K562 (cell line): ENCODE results near the gene SERPINA9. TPM values are rescaled to one million over a fixed set of nuclear protein-coding genes. Genes with fewer than 3 reads are reported as not detected.

Experiments used
- ATAC-seq: fragments of 200-7000 bp; cut with Tn5 transposase; 3 replicates; pipeline ENCODE4 v1.9.1; 2020; ENCODE audit warnings: moderate library complexity
- BruUV-seq: library from RNA; stranded (reverse); fragments of 400-500 nt; replicated peaks from 2 replicates; lab custom pipeline; 2021; lab: Mats Ljungman, UMichigan
- CTCF ChIA-PET: fragments of 300-600 bp; formaldehyde crosslinking; extraction: SDS; loops from one replicate; lab custom pipeline; 2021; ENCODE audit warnings: low intra/inter-chr PET ratio; lab: Yijun Ruan, JAX
- POLR2A ChIA-PET: fragments of 300-600, 350-650 bp; sonication (Branson Sonifier 250); formaldehyde crosslinking; extraction: SDS; loops from one replicate; lab custom pipeline; 2021; ENCODE audit warnings: antibody characterized with exemption, inconsistent platforms; lab: Yijun Ruan, JAX
- DNase-seq, 4 experiments: peaks; one replicate each; pipeline versions ENCODE4 v3.0.0 to v3.0.0-alpha.2; 2011 to 2018; ENCODE audit warnings: low spot score in 3 of 4, mixed read lengths in 3 of 4; ENCODE audit errors: extremely low read depth in 1 of 4
- FAIRE-seq: peaks from 2 replicates; lab custom pipeline; 2011; peaks lifted over from hg19 to GRCh38; lab: Jason Lieb, UNC
- H2AFZ ChIP-seq: 2 replicates; pipeline ENCODE4 v1.6.0; 2011; ENCODE audit warnings: low read depth, low read length, control low read depth, inconsistent platforms
- H3K27ac ChIP-seq: fragments of 200-600 bp; 3 replicates; pipeline ENCODE4 v1.8.0; 2011; ENCODE audit warnings: low read depth, mild to moderate bottlenecking, control low read depth, inconsistent platforms, low read length, moderate library complexity, mixed read lengths; ENCODE audit errors: extremely low read depth
- H3K27me3 ChIP-seq, 2 experiments: fragments of 300-600 bp in 1 of 2; 2 replicates in 1 of 2; 3 replicates in 1 of 2; pipeline versions ENCODE4 v1.6.0 to v1.8.0; 2011; ENCODE audit warnings: inconsistent platforms in 2 of 2, low read length in 2 of 2, mild to moderate bottlenecking in 1 of 2, mixed read lengths in 1 of 2, moderate library complexity in 1 of 2; ENCODE audit not compliant: control insufficient read depth in 2 of 2, insufficient read depth in 2 of 2
- H3K36me3 ChIP-seq: fragments of 300-600 bp; 3 replicates; pipeline ENCODE4 v1.8.0; 2011; ENCODE audit warnings: mild to moderate bottlenecking, low read length, inconsistent platforms; ENCODE audit not compliant: control insufficient read depth, insufficient read depth
- H3K4me1 ChIP-seq, 2 experiments: fragments of 200-600 bp in 1 of 2; replicated peaks in 1 of 2; 2 replicates in 1 of 2; 3 replicates in 1 of 2; pipeline versions ENCODE4 v1.5.1 to v1.8.0; 2011; ENCODE audit warnings: inconsistent platforms in 2 of 2, low read length in 2 of 2, mild to moderate bottlenecking in 1 of 2, mixed read lengths in 1 of 2, moderate library complexity in 1 of 2; ENCODE audit not compliant: control insufficient read depth in 2 of 2, insufficient read depth in 2 of 2
- H3K4me2 ChIP-seq: 2 replicates; pipeline ENCODE4 v1.6.1; 2011; ENCODE audit warnings: low read length, control low read depth, inconsistent platforms, mixed read lengths; ENCODE audit not compliant: insufficient read depth
- H3K4me3 ChIP-seq: fragments of 200-600 bp; sonication (generic), shearing (Covaris generic); 2 replicates; pipeline ENCODE4 v1.5.1; 2016; ENCODE audit warnings: control low read depth, inconsistent platforms
- H3K79me2 ChIP-seq: fragments of 200-600 bp; 3 replicates; pipeline ENCODE4 v1.8.0; 2011; ENCODE audit warnings: low read length, inconsistent platforms; ENCODE audit not compliant: control insufficient read depth, insufficient read depth
- H3K9ac ChIP-seq, 2 experiments: 2 replicates each; pipeline versions ENCODE4 v1.6.0 to v1.6.1; 2011; ENCODE audit warnings: low read depth in 2 of 2, low read length in 2 of 2, control low read depth in 1 of 2, inconsistent platforms in 1 of 2, mild to moderate bottlenecking in 1 of 2, mixed read lengths in 1 of 2; ENCODE audit not compliant: insufficient read depth in 1 of 2
- H3K9me1 ChIP-seq: one replicate; pipeline ENCODE4 v1.6.0; 2011; ENCODE audit warnings: inconsistent platforms, mild to moderate bottlenecking, low read length, moderate library complexity; ENCODE audit not compliant: control insufficient read depth, insufficient read depth
- H3K9me3 ChIP-seq: replicated peaks from 2 replicates; pipeline ENCODE4 v1.5.1; 2011; ENCODE audit warnings: low read depth, low read length, inconsistent platforms; ENCODE audit not compliant: control insufficient read depth, insufficient read depth
- H4K20me1 ChIP-seq: replicated peaks from 2 replicates; pipeline ENCODE4 v1.6.1; 2011; ENCODE audit warnings: low read length, inconsistent platforms, mixed read lengths; ENCODE audit not compliant: control insufficient read depth, insufficient read depth
- FOXM1 ChIP-seq, 2 experiments: fragments of 450-650 bp in 1 of 2; sonication (generic) in 1 of 2; formaldehyde crosslinking in 1 of 2; IDR thresholded peaks; 2 replicates each; pipeline versions ENCODE4 v1.6.1 to v1.9.0; 2017 to 2022; ENCODE audit warnings: low read depth in 2 of 2, mild to moderate bottlenecking in 2 of 2, missing genetic modification reagents in 1 of 2, moderate library complexity in 1 of 2
- POLR2AphosphoS2 ChIP-seq: IDR thresholded peaks from 2 replicates; pipeline ENCODE4 v1.6.1; 2012; ENCODE audit warnings: low read length, improper control_type of control experiment
- WGBS: fragments of 100-300 bp; shearing (Covaris generic); methylation state at CpG from one replicate; pipeline ENCODE4 v1.1.6; 2016; ENCODE audit warnings: low coverage, mixed read lengths; ENCODE audit not compliant: insufficient coverage; ENCODE audit errors: missing lambda C conversion rate; 5-methylcytosine and 5-hydroxymethylcytosine counted together
- in situ Hi-C: fragments of 300-500 bp; cut with MboI; formaldehyde crosslinking; loops from 4 replicates; pipeline ENCODE4 v1.15.0; 2018; ENCODE audit warnings: inconsistent platforms, mixed read lengths
- intact Hi-C: fragments of 100-400 bp; cut with micrococcal nuclease; formaldehyde crosslinking; loops from 2 replicates; pipeline ENCODE4 v1.14.2; 2022
- polyA plus RNA-seq, 8 experiments: library from polyadenylated mRNA; depleted of rRNA in 4 of 8; stranded (reverse) in 5 of 8; unstranded in 3 of 8; fragments of >200 nt; fragmentation: Nextera tagmentation in 2 of 8; fragmentation: Illumina TruSeq in 1 of 8; extraction: Ambion mirVana in 2 of 8; extraction: Trizol in 1 of 8; gene quantifications; 2 replicates each; pipeline versions ENCODE4 v1.2.1 to v1.2.3, GENCODE V29; 2011 to 2014; ENCODE audit warnings: inconsistent platforms in 1 of 8, missing spikeins in 1 of 8
- total RNA-seq, 7 experiments: library from RNA; depleted of rRNA in 6 of 7; stranded (reverse); fragments of >200 nt in 6 of 7; fragmentation: Illumina TruSeq in 2 of 7; extraction: Trizol in 2 of 7; gene quantifications; 2 replicates each; pipeline versions ENCODE4 v1.2.1 to v1.2.3, GENCODE V29; 2011 to 2021; ENCODE audit warnings: low replicate concordance in 1 of 7
- TF ChIP-seq, protein P1 (sequence below): IDR thresholded peaks from 2 replicates; pipeline ENCODE4 v1.6.1; 2016; ENCODE audit warnings: missing genetic modification characterization, missing compliant biosample characterization

The SERPINA9 gene
- total and polyA plus RNA-seq, 9 of the 15 experiments (the other 6 are each of a cell fraction or from before 2014, with no cell fraction given) = not detected

DNA sequence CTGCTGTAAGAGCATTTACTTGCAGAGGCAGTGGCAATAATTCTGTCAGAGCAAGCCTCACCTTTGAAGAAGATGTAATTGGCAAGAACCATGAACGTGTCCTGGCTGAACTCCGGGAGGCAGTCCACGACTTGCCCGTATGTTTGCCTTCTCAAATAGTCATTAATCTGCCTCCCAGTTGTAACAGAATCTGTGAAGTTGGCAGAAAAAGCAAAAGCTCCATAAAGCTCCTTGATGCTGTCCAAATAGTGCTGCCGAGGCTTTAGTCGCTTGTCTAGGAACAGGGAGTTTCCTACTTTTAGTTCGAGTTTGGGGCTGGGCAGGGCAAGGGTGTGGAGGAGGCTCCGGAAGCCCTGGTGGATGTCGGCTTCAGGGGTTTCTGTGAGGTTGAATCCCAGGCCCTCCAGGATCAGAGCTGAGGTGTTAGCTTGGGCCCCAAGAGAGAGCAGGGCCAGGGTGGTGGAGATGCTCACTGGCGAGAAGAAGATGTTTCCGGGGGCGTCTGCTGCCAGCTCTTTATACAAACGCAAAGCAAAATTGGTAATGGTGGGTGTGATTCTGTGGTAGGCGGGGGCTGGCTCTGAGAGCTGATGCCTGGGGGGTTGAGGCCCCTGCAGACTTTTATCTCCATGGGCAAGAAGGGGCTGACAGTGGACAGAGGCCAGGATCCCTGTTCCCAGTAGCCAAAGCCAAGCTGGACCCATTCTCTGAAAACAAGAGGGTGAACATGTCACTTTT, 27.8 kb downstream of the SERPINA9 start:
- H3K9me3 ChIP-seq = no peaks in the 10 kb centered on the region
- ATAC-seq (no peak), FAIRE-seq (no peak), DNase-seq (no peak)
- H4K20me1 ChIP-seq = no peaks in the 10 kb centered on the region
- no peaks in the 10 kb centered on the region for H3K9me1 ChIP-seq
- H3K27ac ChIP-seq = no peak overlapping the region
- in situ Hi-C loops = no loop called here
- no peaks in the 10 kb centered on the region for H3K4me1 ChIP-seq
- no peak overlapping the region for H3K9ac ChIP-seq
- BruUV-seq = no TSS peak
- intact Hi-C loops = no loop called here
- H3K4me2 ChIP-seq = no peak overlapping the region
- H3K79me2 ChIP-seq = no peaks in the 10 kb centered on the region
- H2AFZ ChIP-seq = no peak overlapping the region
- H3K27me3 ChIP-seq = no peaks in the 10 kb centered on the region
- no peaks in the 10 kb centered on the region for H3K36me3 ChIP-seq
- WGBS = 0% methylated on average over 14 of the region's 14 CpGs
- TF ChIP-seq FOXM1 (IDR thresholded peaks at IDR 0.05; ENCODE audit: low read depth) = no peak
- TF ChIP-seq FOXM1 (CRISPR knock-in tag; IDR thresholded peaks at IDR 0.05; ENCODE audit: low read depth) = no peak
- TF ChIP-seq POLR2AphosphoS2 = no peak
- H3K4me3 ChIP-seq = no peak overlapping the region
- POLR2A ChIA-PET = no interaction called here
- CTCF ChIA-PET = no interaction called here

GRCh38 chr14:94447206-94447605, 28.8 kb downstream of the SERPINA9 start:
- no peak overlapping the region for H3K9ac ChIP-seq
- WGBS = 0% methylated on average over 3 of the region's 3 CpGs
- FAIRE-seq (no peak), DNase-seq (no peak), ATAC-seq (no peak)
- H3K27ac ChIP-seq = no peak overlapping the region
- in situ Hi-C loops (no loop called here), intact Hi-C loops (no loop called here)
- H3K4me3 ChIP-seq = no peak overlapping the region
- no peaks in the 10 kb centered on the region for H3K79me2 ChIP-seq
- no TSS peak for BruUV-seq
- POLR2A ChIA-PET = interaction anchor here (0.6 kb wide), 1 partner anchor 118 kb away, joined by 3 read pairs; no protein-coding TSS in a partner anchor
- H4K20me1 ChIP-seq = no peaks in the 10 kb centered on the region
- no peak overlapping the region for H3K4me2 ChIP-seq
- no peaks in the 10 kb centered on the region for H3K4me1 ChIP-seq
- no peaks in the 10 kb centered on the region for H3K27me3 ChIP-seq
- no peaks in the 10 kb centered on the region for H3K9me1 ChIP-seq
- no peaks in the 10 kb centered on the region for H3K36me3 ChIP-seq
- no peaks in the 10 kb centered on the region for H3K9me3 ChIP-seq
- TF ChIP-seq, protein P1, sequence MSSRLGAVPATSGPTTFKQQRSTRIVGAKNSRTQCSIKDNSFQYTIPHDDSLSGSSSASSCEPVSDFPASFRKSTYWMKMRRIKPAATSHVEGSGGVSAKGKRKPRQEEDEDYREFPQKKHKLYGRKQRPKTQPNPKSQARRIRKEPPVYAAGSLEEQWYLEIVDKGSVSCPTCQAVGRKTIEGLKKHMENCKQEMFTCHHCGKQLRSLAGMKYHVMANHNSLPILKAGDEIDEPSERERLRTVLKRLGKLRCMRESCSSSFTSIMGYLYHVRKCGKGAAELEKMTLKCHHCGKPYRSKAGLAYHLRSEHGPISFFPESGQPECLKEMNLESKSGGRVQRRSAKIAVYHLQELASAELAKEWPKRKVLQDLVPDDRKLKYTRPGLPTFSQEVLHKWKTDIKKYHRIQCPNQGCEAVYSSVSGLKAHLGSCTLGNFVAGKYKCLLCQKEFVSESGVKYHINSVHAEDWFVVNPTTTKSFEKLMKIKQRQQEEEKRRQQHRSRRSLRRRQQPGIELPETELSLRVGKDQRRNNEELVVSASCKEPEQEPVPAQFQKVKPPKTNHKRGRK = no peak
- TF ChIP-seq, all 486 proteins: peak for 0
- CTCF ChIA-PET = no interaction called here
- H2AFZ ChIP-seq = no peak overlapping the region
